GM10266 (cell line): ENCODE data around the gene SLC7A14.
A peak's percentile ranks its signal among the peaks of the same experiment; 100 is the strongest.
"Not testable (repeated sequence)": the region's sequence is repeated elsewhere in the genome, so short reads cannot be mapped to it uniquely, and the experiment has no call there.

ENCODE experiments used
- DNase-seq: peaks from one replicate; pipeline ENCODE4 v3.0.0; 2012; ENCODE audit errors: extremely low spot score
- CTCF ChIP-seq: IDR thresholded peaks from 2 replicates; pipeline ENCODE4 v1.5.1; 2012; ENCODE audit warnings: mild to moderate bottlenecking, low read depth; ENCODE audit not compliant: control insufficient read depth, insufficient read depth; ENCODE audit errors: missing control alignments

Gene SLC7A14

DNA sequence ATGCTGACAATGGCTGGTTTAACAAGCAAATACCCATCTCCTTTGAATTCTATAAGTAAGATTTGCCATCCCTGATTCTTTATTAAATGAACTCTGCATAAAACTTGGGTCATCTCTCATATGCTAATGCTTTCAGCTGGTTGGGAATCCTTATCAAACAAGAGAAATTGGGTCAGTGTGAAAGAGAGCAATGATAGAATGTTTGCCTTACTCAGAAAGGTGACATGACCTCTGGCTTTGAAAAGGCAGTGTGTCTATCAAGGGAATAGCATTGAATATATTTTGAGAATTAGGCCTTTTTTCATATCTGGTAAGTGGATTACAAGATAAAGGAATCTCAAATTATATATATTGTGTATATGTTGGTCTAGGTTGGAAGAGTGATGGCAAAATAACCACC is 8.7 kb upstream of the SLC7A14 start:
- no peak for TF ChIP-seq CTCF
- no peak for DNase-seq

GRCh38 chr3:170593634-170594033 is 7.8 kb upstream of the SLC7A14 start:
- no peak for TF ChIP-seq CTCF
- no peak for DNase-seq

DNA sequence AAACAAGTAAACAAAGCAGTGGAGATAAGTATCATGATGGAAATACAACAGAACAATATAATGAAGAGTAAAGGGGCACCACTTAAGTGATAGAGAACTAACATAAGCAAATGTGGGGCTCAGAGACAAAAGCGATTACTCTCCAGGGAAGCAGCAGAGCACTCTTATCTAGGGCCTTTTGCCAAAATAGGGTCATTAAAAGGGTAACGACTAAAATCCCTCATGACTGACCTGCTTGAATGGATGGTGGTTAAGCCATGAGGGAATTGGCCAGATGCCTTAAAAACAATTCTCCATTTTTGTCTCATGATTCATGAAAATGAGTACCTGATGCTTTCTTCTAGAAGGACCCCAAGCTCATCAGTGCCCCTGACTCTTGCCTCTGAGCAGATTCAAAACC is 3.2 kb upstream of the SLC7A14 start:
- DNase-seq = no peak
- TF ChIP-seq CTCF = no peak

DNA sequence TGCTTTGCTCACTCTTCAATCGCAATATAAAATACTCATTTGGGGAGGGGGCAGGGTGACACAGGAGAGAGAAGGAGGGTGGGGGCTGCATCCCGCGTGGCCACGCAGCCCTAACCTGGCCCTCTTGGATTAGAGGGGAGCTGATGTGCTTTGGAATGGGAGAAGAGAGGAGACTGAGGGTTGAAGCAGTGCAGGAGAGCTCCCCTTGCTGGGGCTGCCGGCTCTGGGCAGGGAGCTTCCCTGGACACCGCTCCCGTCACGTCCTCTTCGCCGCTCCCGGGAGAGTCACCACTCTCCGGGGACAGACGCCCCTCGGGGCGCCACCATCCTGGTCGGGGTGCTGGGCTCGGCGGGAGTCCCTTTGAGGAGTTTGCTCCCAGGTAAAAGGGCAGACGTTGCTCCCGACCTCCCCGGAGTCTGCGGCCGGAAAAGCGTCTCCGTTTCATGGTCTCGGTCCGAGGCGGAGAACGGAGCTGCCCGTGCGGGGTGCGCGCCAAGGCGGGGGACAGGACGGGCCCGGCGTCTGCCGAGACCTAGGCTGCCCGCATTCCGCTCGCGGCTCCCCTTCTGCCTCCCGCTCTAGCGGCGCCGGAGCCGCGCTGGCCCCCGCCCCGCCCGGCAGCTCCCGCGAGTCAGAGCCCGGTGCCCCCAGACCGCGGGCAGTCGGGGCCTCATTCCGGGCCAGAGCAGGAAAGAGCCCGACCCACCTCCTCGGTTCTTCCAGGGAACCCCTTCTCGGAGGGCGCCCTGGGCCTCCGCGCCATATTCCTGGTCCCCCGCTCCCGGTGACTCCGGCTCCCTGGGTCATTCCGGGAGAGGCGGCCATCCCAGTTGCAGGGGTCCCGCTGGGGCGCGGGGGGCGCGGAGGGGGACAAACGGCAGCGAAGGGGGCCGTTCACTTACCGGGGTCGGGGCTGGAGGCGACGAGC is 603 bp downstream of the SLC7A14 start:
- DNase-seq = peak; percentile 39
- TF ChIP-seq CTCF = no peak

GRCh38 chr3:170584585-170585007 is 1.3 kb downstream of the SLC7A14 start:
- peak; percentile 69 for DNase-seq

DNA sequence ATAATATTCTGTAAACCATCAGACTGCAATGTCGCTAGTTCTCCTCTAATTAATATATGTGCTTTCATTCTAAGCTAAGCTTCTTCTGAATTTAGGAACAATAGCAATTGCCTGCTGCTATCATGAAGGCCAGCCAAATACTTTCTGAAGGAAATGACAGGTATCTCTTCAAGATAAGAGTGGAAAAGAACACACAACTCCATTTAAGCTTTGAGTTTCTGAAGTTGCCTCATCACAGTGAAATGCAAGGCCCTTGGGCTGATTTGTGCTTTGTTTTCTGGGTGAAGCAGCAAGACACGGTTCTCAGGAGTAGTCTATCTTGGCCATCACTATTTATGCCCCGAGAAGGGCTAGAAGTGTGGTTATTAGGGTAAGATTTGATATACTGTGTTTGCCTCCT is 6.2 kb downstream of the SLC7A14 start:
- no peak for DNase-seq
- no peak for TF ChIP-seq CTCF

More at GRCh38 chr3:170584585-170585007, 1.3 kb downstream of the SLC7A14 start:
- no peak for TF ChIP-seq CTCF

- no peak for TF ChIP-seq CTCF
- peak; percentile 52 for DNase-seq
These were observed 13.1 kb downstream of the SLC7A14 start for GRCh38 chr3:170572665-170573253.

GRCh38 chr3:170567598-170567997 is 18.3 kb downstream of the SLC7A14 start:
- DNase-seq = not testable (repeated sequence)
